ENCODE results near the gene GIN1. TPM values are rescaled to one million over a fixed set of nuclear protein-coding genes. Genes with fewer than 3 reads are reported as not detected.

The GIN1 gene
- total and polyA plus RNA-seq, 2 donors from 2014 or later: 6.3 to 8.1 TPM

DNA sequence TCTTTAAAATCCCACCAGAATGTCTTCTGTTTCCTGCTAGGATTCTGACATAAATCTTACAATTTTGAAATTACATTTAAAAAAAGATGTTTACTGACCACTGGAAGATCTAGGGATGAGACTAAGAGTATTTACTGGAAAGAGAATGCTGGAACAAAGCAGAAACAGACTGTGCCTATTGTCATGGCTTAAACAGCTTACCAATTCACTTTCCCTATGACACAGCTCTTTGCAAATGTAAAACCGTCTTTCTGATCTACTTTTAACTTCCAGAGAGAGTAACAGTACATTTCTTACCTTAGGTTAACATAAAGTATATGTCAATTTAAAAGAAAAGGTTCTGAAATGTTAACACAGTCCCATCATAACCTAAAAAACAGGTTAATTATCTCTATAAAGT lies 10.7 kb downstream of the GIN1 start:
- TF ChIP-seq, protein P1, sequence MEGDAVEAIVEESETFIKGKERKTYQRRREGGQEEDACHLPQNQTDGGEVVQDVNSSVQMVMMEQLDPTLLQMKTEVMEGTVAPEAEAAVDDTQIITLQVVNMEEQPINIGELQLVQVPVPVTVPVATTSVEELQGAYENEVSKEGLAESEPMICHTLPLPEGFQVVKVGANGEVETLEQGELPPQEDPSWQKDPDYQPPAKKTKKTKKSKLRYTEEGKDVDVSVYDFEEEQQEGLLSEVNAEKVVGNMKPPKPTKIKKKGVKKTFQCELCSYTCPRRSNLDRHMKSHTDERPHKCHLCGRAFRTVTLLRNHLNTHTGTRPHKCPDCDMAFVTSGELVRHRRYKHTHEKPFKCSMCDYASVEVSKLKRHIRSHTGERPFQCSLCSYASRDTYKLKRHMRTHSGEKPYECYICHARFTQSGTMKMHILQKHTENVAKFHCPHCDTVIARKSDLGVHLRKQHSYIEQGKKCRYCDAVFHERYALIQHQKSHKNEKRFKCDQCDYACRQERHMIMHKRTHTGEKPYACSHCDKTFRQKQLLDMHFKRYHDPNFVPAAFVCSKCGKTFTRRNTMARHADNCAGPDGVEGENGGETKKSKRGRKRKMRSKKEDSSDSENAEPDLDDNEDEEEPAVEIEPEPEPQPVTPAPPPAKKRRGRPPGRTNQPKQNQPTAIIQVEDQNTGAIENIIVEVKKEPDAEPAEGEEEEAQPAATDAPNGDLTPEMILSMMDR (IDR thresholded peaks at IDR 0.05; ENCODE audit: borderline replicate concordance, extremely low read depth, insufficient read depth): no peak
- intact Hi-C loops (cut with DNase I): no loop called here
- Histone ChIP-seq H3K9me3 (ENCODE audit: control insufficient read depth in 2 of 3, insufficient read depth in 1 of 3, low read length in 3 of 3) (no peaks in the 10 kb centered on the region), H3K4me1 (ENCODE audit: control insufficient read depth in 2 of 3, insufficient read depth in 2 of 3, low read depth in 1 of 3, low read length in 3 of 3) (no peaks in the 10 kb centered on the region), H3K27me3 (ENCODE audit: control insufficient read depth, insufficient read depth, low read length) (no peaks in the 10 kb centered on the region), H3K9ac (ENCODE audit: low read length in 3 of 3) (no peak overlapping the region), H3K36me3 (ENCODE audit: control insufficient read depth in 2 of 3, insufficient read depth in 3 of 3, low read length in 3 of 3) (peaks cover 0 to 3% (median 0%) of the 10 kb centered on the region in 3 donors), H3K27ac (ENCODE audit: low read depth in 2 of 2, low read length in 2 of 2) (no peak overlapping the region), H3K4me3 (ENCODE audit: low read length in 3 of 3) (no peak overlapping the region)
- DNase-seq: no peak
- FAIRE-seq: no peak

DNA sequence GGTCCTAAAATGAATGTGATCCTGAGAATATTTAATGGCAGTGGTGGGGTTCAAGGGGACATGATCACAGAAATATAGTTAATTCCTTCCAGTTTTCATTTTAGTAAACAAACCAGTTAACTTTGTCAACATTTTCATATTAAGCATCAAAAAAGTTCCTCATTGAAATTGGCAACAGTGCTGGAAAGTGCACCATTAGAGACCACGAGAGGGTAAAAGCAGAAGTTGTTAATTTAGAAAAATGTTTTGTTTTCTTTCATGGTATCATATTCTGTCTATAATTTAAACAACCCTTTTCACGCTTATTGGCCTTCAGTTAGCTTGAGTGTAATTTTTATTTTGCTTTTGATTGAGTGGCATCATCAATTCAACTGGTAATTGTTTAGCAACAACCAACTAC lies 11.9 kb downstream of the GIN1 start:
- Histone ChIP-seq H3K9me3 (ENCODE audit: control insufficient read depth in 2 of 3, insufficient read depth in 1 of 3, low read length in 3 of 3) (no peaks in the 10 kb centered on the region), H3K27ac (ENCODE audit: low read depth in 2 of 2, low read length in 2 of 2) (no peak overlapping the region), H3K36me3 (ENCODE audit: control insufficient read depth in 2 of 3, insufficient read depth in 3 of 3, low read length in 3 of 3) (peaks cover 0 to 3% (median 0%) of the 10 kb centered on the region in 3 donors), H3K27me3 (ENCODE audit: control insufficient read depth, insufficient read depth, low read length) (no peaks in the 10 kb centered on the region), H3K9ac (ENCODE audit: low read length in 3 of 3) (no peak overlapping the region), H3K4me3 (ENCODE audit: low read length in 3 of 3) (no peak overlapping the region), H3K4me1 (ENCODE audit: control insufficient read depth in 2 of 3, insufficient read depth in 2 of 3, low read depth in 1 of 3, low read length in 3 of 3) (no peaks in the 10 kb centered on the region)
- TF ChIP-seq, protein P1 (IDR thresholded peaks at IDR 0.05; ENCODE audit: borderline replicate concordance, extremely low read depth, insufficient read depth): no peak
- DNase-seq: no peak
- FAIRE-seq: no peak
- intact Hi-C loops (cut with DNase I): no loop called here

DNA sequence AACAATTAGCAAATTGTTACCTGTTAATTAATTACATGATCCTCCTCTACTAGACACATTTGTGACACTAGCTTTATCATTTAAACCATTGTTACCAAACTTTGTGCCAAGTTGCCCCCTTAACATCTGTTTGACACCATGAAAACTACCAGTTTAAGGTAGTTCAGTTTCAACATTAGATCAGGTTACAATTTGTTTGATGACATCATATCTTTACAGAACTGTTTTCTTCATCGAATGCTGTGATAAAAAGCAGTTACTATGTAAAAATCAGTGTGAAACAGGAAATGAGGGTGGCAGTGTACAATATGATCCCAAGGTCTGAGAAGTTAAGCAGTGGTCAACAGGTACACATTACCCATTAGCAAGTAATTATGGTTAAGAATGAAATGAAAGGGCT lies 17.7 kb downstream of the GIN1 start:
- FAIRE-seq: no peak
- no peaks in the 10 kb centered on the region for H3K9me3 ChIP-seq (ENCODE audit: control insufficient read depth in 2 of 3, insufficient read depth in 1 of 3, low read length in 3 of 3)
- TF ChIP-seq, protein P1 (IDR thresholded peaks at IDR 0.05; ENCODE audit: borderline replicate concordance, extremely low read depth, insufficient read depth): no peak
- DNase-seq: no peak
- no peaks in the 10 kb centered on the region for H3K27me3 ChIP-seq (ENCODE audit: control insufficient read depth, insufficient read depth, low read length)
- intact Hi-C loops (cut with DNase I): no loop called here
- peaks cover 0 to 3% (median 0%) of the 10 kb centered on the region in 3 donors for H3K36me3 ChIP-seq (ENCODE audit: control insufficient read depth in 2 of 3, insufficient read depth in 3 of 3, low read length in 3 of 3)
- H3K4me3 ChIP-seq (ENCODE audit: low read length in 3 of 3): no peak overlapping the region
- H3K4me1 ChIP-seq (ENCODE audit: control insufficient read depth in 2 of 3, insufficient read depth in 2 of 3, low read depth in 1 of 3, low read length in 3 of 3): peaks cover 0 to 5% (median 0%) of the 10 kb centered on the region in 3 donors
- H3K9ac ChIP-seq (ENCODE audit: low read length in 3 of 3): no peak overlapping the region
- no peak overlapping the region for H3K27ac ChIP-seq (ENCODE audit: low read depth in 2 of 2, low read length in 2 of 2)

All from kidney (tissue), 14 donors.